Stomach (tissue), 9 donors: ENCODE results near the gene FAM53C. TPM values are rescaled to one million over a fixed set of nuclear protein-coding genes. Genes with fewer than 3 reads are reported as not detected.
A peak's percentile ranks its signal among the peaks of the same experiment; 100 is the strongest.

Experiments used
- DNase-seq, 2 donors: peaks; one replicate each; pipeline versions ENCODE4 v3.0.0 to v3.0.0-alpha.2; 2013 to 2019
- H3K27ac ChIP-seq, 5 donors: fragments of 200-600 bp in 4 of 5; sonication (generic) in 4 of 5; one replicate each; pipeline ENCODE4 v1.5.1; 2013 to 2019; ENCODE audit warnings: mild to moderate bottlenecking in 1 of 5, moderate library complexity in 1 of 5
- H3K27me3 ChIP-seq, 3 donors: fragments of 200-600 bp; sonication (generic); one replicate each; pipeline ENCODE4 v1.5.1; 2017 to 2019; ENCODE audit warnings: mixed run types in 1 of 3
- H3K36me3 ChIP-seq, 4 donors: fragments of 200-600 bp; sonication (generic); 1 replicate in 3 of 4; 2 replicates in 1 of 4; pipeline ENCODE4 v1.5.1; 2016 to 2019
- H3K4me1 ChIP-seq, 4 donors: fragments of 200-600 bp; sonication (generic); one replicate each; pipeline ENCODE4 v1.5.1; 2016 to 2019
- H3K4me3 ChIP-seq, 4 donors: fragments of 200-600 bp; sonication (generic) in 3 of 4; one replicate each; pipeline ENCODE4 v1.5.1; 2016 to 2019; ENCODE audit warnings: mild to moderate bottlenecking in 1 of 4
- H3K9me3 ChIP-seq, 4 donors: fragments of 200-600 bp; sonication (generic); one replicate each; pipeline ENCODE4 v1.5.1; 2016 to 2019
- CTCF ChIP-seq, 7 experiments: fragments of 450-650 bp in 4 of 7; fragments of 200-600 bp in 3 of 7; sonication (generic) in 3 of 7; IDR thresholded peaks; one replicate each; pipeline ENCODE4 v1.5.1; 2016 to 2019; ENCODE audit warnings: antibody characterized with exemption in 7 of 7, control low read depth in 2 of 7, mild to moderate bottlenecking in 1 of 7
- EP300 ChIP-seq: sonication (generic); formaldehyde crosslinking; IDR thresholded peaks from one replicate; pipeline ENCODE4 v1.6.1; 2017; ENCODE audit warnings: antibody characterized with exemption
- POLR2A ChIP-seq, 4 donors: fragments of 450-650 bp; IDR thresholded peaks; one replicate each; pipeline ENCODE4 v1.6.1; 2016; ENCODE audit warnings: antibody characterized with exemption in 4 of 4, control low read depth in 2 of 4, mild to moderate bottlenecking in 1 of 4, moderate library complexity in 1 of 4
- POLR2AphosphoS5 ChIP-seq, 3 donors: sonication (generic); formaldehyde crosslinking; IDR thresholded peaks; one replicate each; pipeline ENCODE4 v1.6.1; 2016; ENCODE audit warnings: antibody characterized with exemption in 3 of 3
- WGBS, 5 donors: extraction: QIAGEN DNeasy Blood & Tissue Kit in 3 of 5; methylation state at CpG; one replicate each; pipeline versions ENCODE4 v1.1.5 to v1.1.7; 2013 to 2018; 5-methylcytosine and 5-hydroxymethylcytosine counted together
- intact Hi-C: fragments of 100-400 bp; cut with DNase I; formaldehyde crosslinking; loops from one replicate; pipeline ENCODE4 v1.15.1; 2023; ENCODE audit warnings: low total_unique reads
- polyA plus RNA-seq, 3 donors: library from polyadenylated mRNA; stranded (reverse); fragments of 200-250 nt; gene quantifications; one replicate each; pipeline ENCODE4 v1.2.3, GENCODE V29; 2013
- total RNA-seq, 5 donors: library from RNA; depleted of rRNA; stranded (reverse); fragments of >200 nt; gene quantifications; one replicate each; pipeline versions ENCODE4 v1.1.0 to v1.2.3, GENCODE V29; 2014 to 2016
- donor health status: healthy with polysubstance abuse.
- donor health status: Bipolar disorder and iron deficiency.
- donor health status: healthy.

Gene FAM53C
- total and polyA plus RNA-seq, 8 donors = 0.29 to 43.3 (median 15.3) TPM

- no peak for DNase-seq
- intact Hi-C loops = no loop called here
- Histone ChIP-seq H3K27me3 (no peaks in the 10 kb centered on the region), H3K27ac (peak overlapping the region in 2 of 5 donors; percentile 69 to 76), H3K4me1 (peaks cover 19 to 63% (median 37%) of the 10 kb centered on the region in 4 donors), H3K9me3 (no peaks in the 10 kb centered on the region), H3K4me3 (no peak overlapping the region), H3K36me3 (peaks cover 4 to 25% (median 23%) of the 10 kb centered on the region in 4 donors)
- WGBS, 5 donors = 58 to 87% (median 74%) methylated on average over 2 of the region's 2 CpGs
- TF ChIP-seq EP300 (no peak), CTCF (IDR thresholded peaks at IDR 0.05) (no peak), POLR2A (IDR thresholded peaks at IDR 0.05) (no peak)
Observed at GRCh38 chr5:138369706-138370105, 31.6 kb downstream of the FAM53C start.

GRCh38 chr5:138370537-138370936, 32.5 kb downstream of the FAM53C start:
- Histone ChIP-seq H3K4me1 (peaks cover 19 to 60% (median 37%) of the 10 kb centered on the region in 4 donors), H3K27me3 (no peaks in the 10 kb centered on the region), H3K9me3 (no peaks in the 10 kb centered on the region), H3K36me3 (peaks cover 12 to 33% (median 31%) of the 10 kb centered on the region in 4 donors), H3K4me3 (no peak overlapping the region), H3K27ac (no peak overlapping the region)
- no peak for TF ChIP-seq POLR2A (IDR thresholded peaks at IDR 0.05)
- TF ChIP-seq POLR2AphosphoS5 (IDR thresholded peaks at IDR 0.05) = no peak
- no peak for TF ChIP-seq CTCF (IDR thresholded peaks at IDR 0.05)
- TF ChIP-seq EP300 = no peak
- no peak for DNase-seq
- WGBS, 5 donors = 82 to 92% (median 89%) methylated on average over 3 of the region's 3 CpGs
- intact Hi-C loops = no loop called here

GRCh38 chr5:138371454-138371853, 33.4 kb downstream of the FAM53C start:
- no peak overlapping the region for H3K4me3 ChIP-seq
- 94 to 98% (median 95%) methylated on average over 2 of the region's 2 CpGs for WGBS, 5 donors
- no peaks in the 10 kb centered on the region for H3K9me3 ChIP-seq
- peaks cover 19 to 55% (median 35%) of the 10 kb centered on the region in 4 donors for H3K4me1 ChIP-seq
- intact Hi-C loops = no loop called here
- H3K27me3 ChIP-seq = no peaks in the 10 kb centered on the region
- peaks cover 21 to 42% (median 40%) of the 10 kb centered on the region in 4 donors for H3K36me3 ChIP-seq
- TF ChIP-seq POLR2A (IDR thresholded peaks at IDR 0.05) = no peak
- no peak for DNase-seq
- H3K27ac ChIP-seq = no peak overlapping the region

GRCh38 chr5:138372225-138372624, 34.2 kb downstream of the FAM53C start:
- intact Hi-C loops = no loop called here

More at GRCh38 chr5:138372225-138372624, 34.2 kb downstream of the FAM53C start:
- H3K27me3 ChIP-seq = no peaks in the 10 kb centered on the region
- no peak for DNase-seq
- no peak overlapping the region for H3K27ac ChIP-seq
- no peaks in the 10 kb centered on the region for H3K9me3 ChIP-seq
- peaks cover 24 to 50% (median 48%) of the 10 kb centered on the region in 4 donors for H3K36me3 ChIP-seq
- TF ChIP-seq CTCF (IDR thresholded peaks at IDR 0.05) (no peak), POLR2AphosphoS5 (IDR thresholded peaks at IDR 0.05) (no peak), EP300 (no peak), POLR2A (IDR thresholded peaks at IDR 0.05) (no peak)
- no peak overlapping the region for H3K4me3 ChIP-seq
- 77 to 88% (median 78%) methylated on average over 1 of the region's 1 CpG for WGBS, 5 donors
- peaks cover 12 to 47% (median 28%) of the 10 kb centered on the region in 4 donors for H3K4me1 ChIP-seq
